A673 (cell line): ENCODE data around the gene LIG3.

Experiments used
- CTCF ChIP-seq: fragments of 300-800, 200-600 bp; sonication (generic); conservative IDR thresholded peaks from 2 replicates; pipeline ENCODE4 v1.5.1; 2017; ENCODE audit warnings: low read depth, mild to moderate bottlenecking, antibody characterized with exemption, low read length, moderate library complexity, mixed read lengths
- EZH2 ChIP-seq: fragments of 200-600 bp; sonication (generic); IDR thresholded peaks from 2 replicates; pipeline ENCODE4 v1.6.1; 2017; ENCODE audit warnings: borderline replicate concordance, low read depth, mild to moderate bottlenecking, mixed read lengths, antibody characterized with exemption, low read length; ENCODE audit not compliant: poor library complexity, severe bottlenecking

GRCh38 chr17:34961093-34961911 is 19.0 kb upstream of the LIG3 start, which contains the start of the genes CCT6B and ZNF830:
- no peak for TF ChIP-seq CTCF
- no peak for TF ChIP-seq EZH2
